Ishikawa (cell line): ENCODE measurements around the gene PIR.

Experiments
- CEBPB ChIP-seq: IDR thresholded peaks from 2 replicates; pipeline ENCODE4 v1.6.1; 2012
- EP300 ChIP-seq: IDR thresholded peaks from 2 replicates; pipeline ENCODE4 v1.6.1; 2012; ENCODE audit warnings: borderline replicate concordance
- RAD21 ChIP-seq: IDR thresholded peaks from 2 replicates; pipeline ENCODE4 v1.6.1; 2012; ENCODE audit warnings: low read depth
- YY1 ChIP-seq: IDR thresholded peaks from 2 replicates; pipeline ENCODE4 v1.6.1; 2012; ENCODE audit warnings: low read depth
- TF ChIP-seq, protein P1 (sequence below): IDR thresholded peaks from 2 replicates; pipeline ENCODE4 v1.6.1; 2012

- TF ChIP-seq CEBPB, result no peak
- no peak for TF ChIP-seq RAD21
- TF ChIP-seq, protein P1, sequence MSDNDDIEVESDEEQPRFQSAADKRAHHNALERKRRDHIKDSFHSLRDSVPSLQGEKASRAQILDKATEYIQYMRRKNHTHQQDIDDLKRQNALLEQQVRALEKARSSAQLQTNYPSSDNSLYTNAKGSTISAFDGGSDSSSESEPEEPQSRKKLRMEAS, result no peak
- no peak for TF ChIP-seq EP300
- no peak for TF ChIP-seq YY1
These were observed 31.3 kb upstream of the PIR start for GRCh38 chrX:15524417-15524816.
